Measurements from ENCODE around the gene MYO1H.
"Not testable (repeated sequence)": the region's sequence is repeated elsewhere in the genome, so short reads cannot be mapped to it uniquely, and the experiment has no call there.

Gene MYO1H

GRCh38 chr12:109347589-109347988 lies at the start of gene MYO1H:
TSS of gene MYO1H (plus strand) at chr12:109347900. CDS start at chr12:109347961, 61 bp downstream.
- DNase-seq = no peak

GRCh38 chr12:109299849-109300248 lies 47.9 kb upstream of the MYO1H start:
- no peak for DNase-seq

- DNase-seq = no peak
These were observed 46.0 kb upstream of the MYO1H start for GRCh38 chr12:109301643-109302168.

- no peak for DNase-seq
These were observed 45.3 kb upstream of the MYO1H start for GRCh38 chr12:109302358-109302757.

- DNase-seq = no peak
These were observed 44.9 kb upstream of the MYO1H start for GRCh38 chr12:109302770-109303169.

- no peak for DNase-seq
These were observed 43.2 kb upstream of the MYO1H start for GRCh38 chr12:109304485-109304884.

- DNase-seq = no peak
These were observed 42.2 kb upstream of the MYO1H start for GRCh38 chr12:109305547-109305946.

GRCh38 chr12:109307051-109307450 lies 40.6 kb upstream of the MYO1H start:
- no peak for DNase-seq

GRCh38 chr12:109308534-109309380 lies 38.9 kb upstream of the MYO1H start, which contains the start of gene FOXN4:
TSS of gene FOXN4 (minus strand) at chr12:109309284. CDS start at chr12:109308321, 963 bp downstream.
- no peak for DNase-seq

- DNase-seq = no peak
These were observed 38.1 kb upstream of the MYO1H start for GRCh38 chr12:109309381-109310246.

GRCh38 chr12:109310247-109311125 lies 37.2 kb upstream of the MYO1H start:
- no peak for DNase-seq

- not testable (repeated sequence) for DNase-seq
These were observed 26.4 kb upstream of the MYO1H start for GRCh38 chr12:109321294-109321693.

- DNase-seq = no peak
These were observed 18.7 kb upstream of the MYO1H start for GRCh38 chr12:109329003-109329402.

- no peak for DNase-seq
These were observed 18.0 kb upstream of the MYO1H start for GRCh38 chr12:109329686-109330085.

- DNase-seq = no peak
These were observed 17.1 kb upstream of the MYO1H start for GRCh38 chr12:109330282-109331230.

- no peak for DNase-seq
These were observed 16.3 kb upstream of the MYO1H start for GRCh38 chr12:109331301-109331952.

GRCh38 chr12:109334887-109335286 lies 12.8 kb upstream of the MYO1H start:
- no peak for DNase-seq

- DNase-seq = no peak
These were observed 11.1 kb upstream of the MYO1H start for GRCh38 chr12:109336593-109336992.

GRCh38 chr12:109343677-109344076 lies 4.0 kb upstream of the MYO1H start:
- DNase-seq = no peak

GRCh38 chr12:109345428-109345827 lies 2.3 kb upstream of the MYO1H start:
- DNase-seq = no peak

- DNase-seq = no peak
These were observed 780 bp upstream of the MYO1H start for GRCh38 chr12:109346920-109347319.
